CD4-positive, alpha-beta T cell treated with Interleukin-12 subunit alpha and Interleukin-12 subunit beta, for 1 hour (primary cell): Measurements from ENCODE around the gene KCNG1.
A peak's percentile ranks its signal among the peaks of the same experiment; 100 is the strongest.

ENCODE experiments used
- DNase-seq: peaks from one replicate; pipeline ENCODE4 v3.0.0-alpha.2; 2020

KCNG1 gene

DNA sequence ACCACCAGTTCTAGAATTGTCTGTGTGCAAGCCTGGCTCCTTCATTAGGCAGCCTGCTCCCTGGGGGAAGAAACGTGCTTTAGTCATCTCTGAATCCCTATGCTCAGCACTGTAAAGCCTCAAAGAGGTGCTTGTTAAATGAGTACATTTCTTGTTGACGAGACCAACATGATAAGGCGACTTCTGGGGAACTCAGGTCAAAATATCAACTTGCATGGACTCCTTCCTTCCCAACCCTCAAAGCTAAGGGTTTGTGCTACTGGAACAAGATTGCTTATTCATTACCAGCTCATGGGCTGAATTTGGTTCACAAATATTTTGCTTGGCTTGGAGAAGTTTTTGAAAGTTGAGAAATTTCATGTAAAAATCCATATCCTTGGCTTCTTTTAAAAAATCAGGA is 10.6 kb downstream of the KCNG1 start:
- no peak for DNase-seq

DNA sequence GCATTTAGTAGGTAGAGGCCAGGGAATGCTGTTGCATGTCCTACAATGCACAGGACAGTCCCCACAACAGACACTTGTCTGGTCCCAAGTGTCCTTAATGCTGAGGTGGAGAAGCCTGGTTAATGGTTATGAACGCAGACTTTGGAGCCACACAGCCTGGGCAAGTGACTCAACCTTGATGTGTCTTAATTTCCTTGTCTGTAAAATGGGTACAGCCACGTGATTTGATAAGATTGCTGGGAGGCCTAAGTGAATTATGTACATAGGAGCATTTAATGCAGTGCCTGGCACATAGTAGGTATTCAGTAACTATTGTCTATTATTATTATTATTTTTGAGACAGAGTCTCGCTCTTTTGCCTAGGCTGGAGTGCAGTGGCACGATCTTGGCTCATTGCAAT is 11.4 kb downstream of the KCNG1 start:
- no peak for DNase-seq

- DNase-seq, result no peak
These were observed 12.0 kb downstream of the KCNG1 start for GRCh38 chr20:51010932-51011331.

DNA sequence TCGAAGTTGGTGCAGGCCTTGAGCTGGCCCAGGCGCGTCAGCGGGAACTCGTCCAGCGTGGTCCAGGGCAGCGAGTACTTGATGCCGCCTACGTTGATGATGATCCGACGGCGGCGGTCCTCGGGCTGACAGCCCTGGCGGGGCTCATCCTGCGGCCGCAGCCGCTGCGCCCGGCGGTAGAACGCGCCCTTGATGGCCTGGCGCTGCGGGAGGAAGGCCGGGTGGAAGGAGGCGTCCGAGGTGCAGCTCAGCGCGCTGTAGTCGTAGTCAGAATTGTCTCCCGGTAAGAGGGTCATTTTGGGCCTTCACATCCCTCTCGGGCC is 12.9 kb downstream of the KCNG1 start:
- DNase-seq, result no peak

- no peak for DNase-seq
These were observed 13.4 kb downstream of the KCNG1 start for GRCh38 chr20:51009303-51010042.

- no peak for DNase-seq
These were observed 14.2 kb downstream of the KCNG1 start for GRCh38 chr20:51008718-51009117.

DNA sequence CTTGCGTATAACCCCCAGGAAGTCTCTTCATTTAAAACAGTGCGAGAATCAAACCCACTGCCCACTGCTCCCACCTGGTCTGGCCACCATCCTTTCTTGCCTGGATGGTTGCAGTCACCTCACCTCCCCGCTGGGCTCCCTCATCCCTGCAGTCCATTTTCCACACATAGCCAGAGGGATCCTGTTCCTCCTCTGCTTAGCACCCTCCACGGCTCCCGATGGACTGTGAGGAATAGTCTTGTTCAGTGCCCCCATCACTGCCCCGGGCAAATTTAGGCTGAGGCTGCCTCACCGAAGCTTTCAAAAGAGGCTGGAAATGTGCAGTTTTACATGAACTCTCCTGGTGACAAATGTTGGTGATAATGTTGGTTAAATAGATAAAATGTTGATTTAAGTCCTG is 17.7 kb downstream of the KCNG1 start:
- DNase-seq, result no peak

- no peak for DNase-seq
These were observed 18.1 kb downstream of the KCNG1 start for GRCh38 chr20:51004781-51005180.

GRCh38 chr20:51004305-51004727 is 18.6 kb downstream of the KCNG1 start:
- no peak for DNase-seq

GRCh38 chr20:51003753-51004152 is 19.2 kb downstream of the KCNG1 start:
- no peak for DNase-seq

DNA sequence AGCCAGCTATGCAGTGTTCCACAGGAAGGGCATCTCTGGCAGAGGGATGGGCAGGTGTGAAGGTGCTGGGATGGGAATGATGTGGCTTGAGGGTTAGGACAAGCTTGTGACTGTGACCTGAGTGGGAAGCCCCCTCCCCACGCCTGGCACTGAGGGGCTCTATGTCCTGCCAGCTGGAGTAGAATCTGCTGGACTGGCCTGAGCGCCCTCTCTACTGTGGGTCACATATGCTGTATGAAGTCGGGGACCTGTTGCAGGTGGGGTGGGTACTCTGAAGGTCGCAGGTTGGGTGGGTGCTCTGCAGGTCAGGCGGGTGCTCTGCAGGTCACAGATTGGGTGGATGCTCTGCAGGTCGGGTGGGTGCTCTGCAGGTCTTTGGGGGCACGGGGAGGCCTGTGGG is 20.3 kb downstream of the KCNG1 start:
- no peak for DNase-seq

GRCh38 chr20:51001430-51002265 is 21.3 kb downstream of the KCNG1 start:
- no peak for DNase-seq

GRCh38 chr20:50999355-50999754 is 23.6 kb downstream of the KCNG1 start:
- DNase-seq, result no peak

GRCh38 chr20:50996901-50997865 is 25.7 kb downstream of the KCNG1 start:
- DNase-seq, result no peak

GRCh38 chr20:50995506-50995905 is 27.4 kb downstream of the KCNG1 start:
- no peak for DNase-seq

DNA sequence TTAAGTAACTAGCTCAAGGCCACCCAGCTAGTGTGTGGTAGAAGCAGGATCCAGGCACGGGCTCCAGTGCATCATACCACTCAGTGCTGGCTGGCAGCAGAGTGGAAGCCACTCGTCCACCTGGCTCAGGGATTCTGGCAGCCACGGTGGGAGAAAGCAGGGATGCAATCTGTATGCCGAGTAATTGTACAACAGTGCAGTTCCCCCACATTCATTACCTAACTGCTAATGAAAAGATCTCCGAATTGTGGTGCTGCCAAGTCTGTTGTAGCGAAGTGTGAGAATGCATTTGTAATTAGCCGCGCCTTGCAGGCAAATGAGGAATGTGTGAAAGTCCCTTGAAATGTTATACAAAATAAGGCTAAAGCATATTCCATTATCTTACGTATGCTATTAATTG is 29.0 kb downstream of the KCNG1 start:
- DNase-seq, result no peak

- DNase-seq, result peak; percentile 48
These were observed 30.0 kb downstream of the KCNG1 start for GRCh38 chr20:50992733-50993457.

- DNase-seq, result no peak
These were observed 30.6 kb downstream of the KCNG1 start for GRCh38 chr20:50992336-50992732.

DNA sequence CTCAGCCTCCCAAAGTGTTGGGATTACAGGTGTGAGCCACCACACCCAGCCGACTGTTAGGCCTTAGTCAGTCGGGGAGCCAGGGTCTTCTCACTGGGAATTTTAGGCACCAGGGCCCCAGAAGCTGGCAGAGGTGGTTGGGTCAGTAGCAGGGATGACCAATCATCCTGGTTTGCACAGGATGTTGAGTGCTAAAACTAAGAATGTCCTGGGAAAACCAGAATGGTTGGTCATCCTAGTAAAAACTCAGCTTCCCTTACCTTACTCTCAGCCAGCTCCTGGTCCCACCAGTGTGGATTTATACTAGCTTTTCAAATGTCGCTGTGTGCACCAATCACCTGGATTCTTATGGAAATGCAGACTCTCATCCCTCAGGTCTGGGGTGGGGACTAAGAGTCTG is 31.8 kb downstream of the KCNG1 start:
- no peak for DNase-seq

- DNase-seq, result peak; percentile 80
These were observed 35.3 kb downstream of the KCNG1 start for GRCh38 chr20:50987493-50988210.

- no peak for DNase-seq
These were observed 39.6 kb downstream of the KCNG1 start for GRCh38 chr20:50983321-50983720.

DNA sequence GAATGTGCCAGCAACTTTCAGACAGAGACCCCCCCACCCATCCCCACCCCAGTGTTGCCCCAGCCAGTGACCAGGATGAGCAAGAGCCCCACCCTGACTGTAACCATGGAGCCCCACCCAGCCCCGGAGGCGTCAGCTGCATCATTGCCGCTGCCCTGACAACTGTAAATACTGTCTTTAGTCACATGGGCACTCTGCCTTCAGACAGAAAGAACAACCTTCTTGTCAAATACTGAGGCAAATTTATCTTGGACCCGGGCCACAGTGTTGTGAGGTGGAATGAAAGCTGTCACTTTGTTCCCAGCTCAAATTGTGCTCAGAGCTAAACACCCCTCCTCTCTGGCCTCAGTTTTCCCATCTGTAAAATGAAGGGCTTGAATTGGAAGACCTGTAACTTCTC is 40.5 kb downstream of the KCNG1 start:
- DNase-seq, result no peak
